Measurements from ENCODE around the gene CYB561D1. TPM values are rescaled to one million over a fixed set of nuclear protein-coding genes. Genes with fewer than 3 reads are reported as not detected.
"Not testable (repeated sequence)": the region's sequence is repeated elsewhere in the genome, so short reads cannot be mapped to it uniquely, and the experiment has no call there.

Gene CYB561D1
- total RNA-seq, 1 donor = 10.5 TPM

DNA sequence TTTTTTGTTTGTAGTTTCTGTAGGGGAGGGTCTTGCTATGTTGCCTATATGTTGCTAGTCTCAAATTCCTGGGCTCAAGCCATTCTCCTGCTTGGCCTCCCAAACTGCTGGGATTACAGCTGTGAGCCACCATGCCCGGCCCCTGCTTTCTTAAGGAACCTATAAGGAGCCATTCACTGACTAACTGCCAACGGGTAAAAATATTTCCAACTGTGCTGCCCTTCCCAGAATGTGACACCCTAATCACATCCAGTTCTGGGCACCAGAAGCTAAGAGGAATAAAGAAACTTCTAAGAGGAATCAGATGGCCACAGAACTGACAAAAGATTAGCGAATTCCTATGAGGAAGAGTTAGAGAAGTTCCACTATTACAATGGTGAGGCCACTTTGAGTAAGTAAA is 21.1 kb upstream of the CYB561D1 start:
- Histone ChIP-seq H3K4me2 (ENCODE audit: insufficient read depth, low read length) (no peak overlapping the region), H3K36me3 (ENCODE audit: insufficient read depth, low read length) (no peaks in the 10 kb centered on the region), H3K9me3 (ENCODE audit: low read depth, low read length) (no peaks in the 10 kb centered on the region), H2AFZ (ENCODE audit: low read length) (no peak overlapping the region), H3K4me3 (ENCODE audit: insufficient read depth, low read length) (no peak overlapping the region), H3K79me2 (ENCODE audit: insufficient read depth, low read length) (no peaks in the 10 kb centered on the region), H3K27ac (ENCODE audit: low read depth, low read length) (no peak overlapping the region), H3K4me1 (ENCODE audit: insufficient read depth, low read length) (no peaks in the 10 kb centered on the region), H4K20me1 (ENCODE audit: insufficient read depth, low read length) (no peaks in the 10 kb centered on the region), H3K27me3 (ENCODE audit: insufficient read depth, low read length) (peaks cover 42% of the 10 kb centered on the region)
- DNase-seq (ENCODE audit: insufficient read length, low spot score, missing footprints) = peak; percentile 19
- TF ChIP-seq, protein P1, sequence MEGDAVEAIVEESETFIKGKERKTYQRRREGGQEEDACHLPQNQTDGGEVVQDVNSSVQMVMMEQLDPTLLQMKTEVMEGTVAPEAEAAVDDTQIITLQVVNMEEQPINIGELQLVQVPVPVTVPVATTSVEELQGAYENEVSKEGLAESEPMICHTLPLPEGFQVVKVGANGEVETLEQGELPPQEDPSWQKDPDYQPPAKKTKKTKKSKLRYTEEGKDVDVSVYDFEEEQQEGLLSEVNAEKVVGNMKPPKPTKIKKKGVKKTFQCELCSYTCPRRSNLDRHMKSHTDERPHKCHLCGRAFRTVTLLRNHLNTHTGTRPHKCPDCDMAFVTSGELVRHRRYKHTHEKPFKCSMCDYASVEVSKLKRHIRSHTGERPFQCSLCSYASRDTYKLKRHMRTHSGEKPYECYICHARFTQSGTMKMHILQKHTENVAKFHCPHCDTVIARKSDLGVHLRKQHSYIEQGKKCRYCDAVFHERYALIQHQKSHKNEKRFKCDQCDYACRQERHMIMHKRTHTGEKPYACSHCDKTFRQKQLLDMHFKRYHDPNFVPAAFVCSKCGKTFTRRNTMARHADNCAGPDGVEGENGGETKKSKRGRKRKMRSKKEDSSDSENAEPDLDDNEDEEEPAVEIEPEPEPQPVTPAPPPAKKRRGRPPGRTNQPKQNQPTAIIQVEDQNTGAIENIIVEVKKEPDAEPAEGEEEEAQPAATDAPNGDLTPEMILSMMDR (IDR thresholded peaks at IDR 0.05; ENCODE audit: extremely low read depth, low read depth, low read length) = no peak

DNA sequence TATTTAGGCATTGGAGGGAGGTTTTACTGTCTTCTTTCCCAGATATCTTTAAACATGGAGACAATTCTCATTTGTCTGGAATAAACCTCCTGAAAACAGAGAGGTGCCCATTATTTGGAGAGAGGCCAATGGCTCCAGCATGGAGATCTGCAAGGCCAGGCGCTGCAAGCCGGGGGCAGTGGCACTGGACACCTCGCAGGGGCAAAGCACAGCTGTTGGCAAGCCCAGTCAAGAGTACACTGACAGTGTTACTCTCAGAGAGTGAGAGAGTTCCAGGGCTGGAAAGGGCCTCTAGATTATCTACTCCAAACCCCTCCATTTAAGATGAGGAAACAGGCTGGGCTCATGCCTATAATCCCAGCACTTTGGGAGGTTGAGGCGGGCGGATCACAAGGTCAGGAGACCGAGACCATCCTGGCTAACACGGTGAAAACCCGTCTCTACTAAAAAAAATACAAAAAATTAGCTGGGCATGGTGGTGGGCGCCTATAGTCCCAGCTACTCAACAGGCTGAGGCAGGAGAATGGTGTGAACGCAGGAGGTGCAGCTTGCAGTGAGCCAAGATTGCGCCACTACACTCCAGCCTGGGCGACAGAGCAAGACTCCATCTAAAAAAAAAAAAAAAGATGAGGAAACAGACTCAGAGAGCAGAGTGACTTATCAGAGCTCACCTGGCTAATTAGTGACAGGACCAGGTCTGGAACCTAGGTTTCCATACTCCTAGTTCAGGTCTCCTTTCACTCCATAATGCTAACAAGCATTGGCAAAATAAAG is 20.4 kb upstream of the CYB561D1 start:
- H3K4me1 ChIP-seq (ENCODE audit: insufficient read depth, low read length); H2AFZ ChIP-seq (ENCODE audit: low read length); H3K9me3 ChIP-seq (ENCODE audit: low read depth, low read length); H3K4me3 ChIP-seq (ENCODE audit: insufficient read depth, low read length); H3K79me2 ChIP-seq (ENCODE audit: insufficient read depth, low read length); H3K4me2 ChIP-seq (ENCODE audit: insufficient read depth, low read length); H3K27ac ChIP-seq (ENCODE audit: low read depth, low read length); H4K20me1 ChIP-seq (ENCODE audit: insufficient read depth, low read length); H3K36me3 ChIP-seq (ENCODE audit: insufficient read depth, low read length): not testable (repeated sequence)
- peaks cover 35% of the 10 kb centered on the region for H3K27me3 ChIP-seq (ENCODE audit: insufficient read depth, low read length)
- peak; percentile 54 for DNase-seq (ENCODE audit: insufficient read length, low spot score, missing footprints)

DNA sequence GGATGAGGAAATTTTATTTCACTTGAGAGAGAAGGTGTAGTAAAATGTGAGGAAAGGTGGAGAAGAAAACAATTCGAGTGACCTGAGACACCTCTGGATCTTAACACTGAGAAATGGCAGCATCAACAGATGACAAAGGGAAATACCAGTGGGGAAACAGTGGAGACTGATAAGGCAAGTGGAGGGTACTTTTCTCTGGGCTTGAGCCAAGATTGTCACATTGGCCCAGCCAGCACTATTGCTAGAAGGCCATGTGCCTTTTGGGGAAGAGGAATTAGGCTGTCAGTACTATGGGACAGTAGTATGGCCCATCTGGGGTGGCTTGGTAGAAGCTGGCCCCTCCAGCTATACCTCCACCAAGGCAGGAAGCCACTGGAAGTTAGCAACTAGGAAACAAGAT is 19.2 kb upstream of the CYB561D1 start:
- TF ChIP-seq, protein P1 (IDR thresholded peaks at IDR 0.05; ENCODE audit: extremely low read depth, low read depth, low read length) = no peak
- Histone ChIP-seq H3K27me3 (ENCODE audit: insufficient read depth, low read length) (peaks cover 26% of the 10 kb centered on the region), H3K27ac (ENCODE audit: low read depth, low read length) (no peak overlapping the region), H2AFZ (ENCODE audit: low read length) (no peak overlapping the region), H3K9me3 (ENCODE audit: low read depth, low read length) (no peaks in the 10 kb centered on the region), H3K4me3 (ENCODE audit: insufficient read depth, low read length) (no peak overlapping the region), H3K4me1 (ENCODE audit: insufficient read depth, low read length) (no peaks in the 10 kb centered on the region), H4K20me1 (ENCODE audit: insufficient read depth, low read length) (no peaks in the 10 kb centered on the region), H3K36me3 (ENCODE audit: insufficient read depth, low read length) (no peaks in the 10 kb centered on the region), H3K4me2 (ENCODE audit: insufficient read depth, low read length) (no peak overlapping the region), H3K79me2 (ENCODE audit: insufficient read depth, low read length) (no peaks in the 10 kb centered on the region)
- peak; percentile 38 for DNase-seq (ENCODE audit: insufficient read length, low spot score, missing footprints)

DNA sequence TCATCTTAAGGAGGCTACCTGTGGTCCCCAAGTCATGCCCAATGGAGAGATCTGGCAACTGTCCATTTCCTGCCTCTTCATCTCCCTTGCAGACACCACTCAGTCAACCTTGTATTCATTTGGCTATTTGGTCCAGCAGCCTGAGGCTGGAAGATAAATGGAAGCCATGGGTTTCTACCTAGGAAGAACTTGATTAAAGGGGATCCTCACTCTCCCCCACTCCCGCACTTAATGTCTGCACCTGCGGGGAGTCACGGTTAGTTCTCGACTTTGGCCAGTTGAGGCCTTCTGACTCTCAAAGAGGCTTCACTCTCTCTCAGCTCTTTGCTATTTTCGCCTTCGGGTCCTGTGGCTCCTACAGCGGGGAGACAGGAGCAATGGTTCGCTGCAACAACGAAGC is 18.6 kb upstream of the CYB561D1 start:
- no peaks in the 10 kb centered on the region for H3K79me2 ChIP-seq (ENCODE audit: insufficient read depth, low read length)
- no peaks in the 10 kb centered on the region for H3K36me3 ChIP-seq (ENCODE audit: insufficient read depth, low read length)
- peak; percentile 26 for DNase-seq (ENCODE audit: insufficient read length, low spot score, missing footprints)
- H3K27me3 ChIP-seq (ENCODE audit: insufficient read depth, low read length) = peaks cover 24% of the 10 kb centered on the region
- H4K20me1 ChIP-seq (ENCODE audit: insufficient read depth, low read length) = no peaks in the 10 kb centered on the region
- no peak overlapping the region for H3K4me2 ChIP-seq (ENCODE audit: insufficient read depth, low read length)
- no peaks in the 10 kb centered on the region for H3K9me3 ChIP-seq (ENCODE audit: low read depth, low read length)
- H3K27ac ChIP-seq (ENCODE audit: low read depth, low read length) = no peak overlapping the region
- TF ChIP-seq, protein P1 (IDR thresholded peaks at IDR 0.05; ENCODE audit: extremely low read depth, low read depth, low read length) = no peak
- H2AFZ ChIP-seq (ENCODE audit: low read length) = no peak overlapping the region
- no peaks in the 10 kb centered on the region for H3K4me1 ChIP-seq (ENCODE audit: insufficient read depth, low read length)
- H3K4me3 ChIP-seq (ENCODE audit: insufficient read depth, low read length) = no peak overlapping the region

All from osteoblast (primary cell).